GM21515 (cell line): ENCODE data around the gene PAXX.
"Not testable (repeated sequence)": the region's sequence is repeated elsewhere in the genome, so short reads cannot be mapped to it uniquely, and the experiment has no call there.

Experiments used
- ATAC-seq: cut with Tn5 transposase; IDR thresholded peaks from one replicate; pipeline ENCODE4 v1.9.1; 2021; ENCODE audit not compliant: unreplicated experiment

The PAXX gene

DNA sequence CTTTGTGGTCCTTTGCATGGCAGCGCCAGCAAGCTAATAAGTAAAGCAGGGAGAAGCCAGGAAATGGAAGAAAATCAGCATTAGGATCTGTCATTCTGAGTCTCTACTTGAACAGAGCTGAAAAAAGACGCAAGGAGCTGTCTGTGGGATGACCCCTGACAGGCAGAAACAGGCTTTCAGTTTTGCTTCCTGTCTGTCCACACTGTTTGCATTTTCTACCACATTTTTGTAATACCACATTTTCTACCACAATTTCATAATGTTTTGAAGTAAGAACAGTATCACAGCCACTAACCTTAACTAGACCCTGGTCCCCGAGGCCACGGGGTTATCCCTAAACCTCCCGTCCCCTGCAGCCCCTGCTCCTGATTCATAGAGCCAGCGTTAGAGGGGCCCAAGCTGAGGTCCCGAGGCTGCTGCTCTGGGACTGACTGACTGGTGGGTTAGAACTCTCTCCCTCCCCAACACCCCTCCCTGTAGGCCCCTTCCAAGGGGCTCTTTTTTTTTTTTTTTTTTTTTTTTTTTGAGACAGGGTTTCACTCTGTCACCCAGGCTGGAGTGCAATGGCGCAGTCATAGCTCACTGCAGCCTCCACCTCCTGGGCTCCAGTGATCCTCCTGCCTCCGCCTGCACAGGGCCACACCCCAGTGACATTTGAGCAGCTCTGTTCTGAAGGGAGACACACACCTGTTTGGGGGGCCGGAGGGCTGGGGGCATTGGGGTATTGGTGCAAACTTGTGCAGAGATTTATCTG lies 8.1 kb downstream of the PAXX start:
- ATAC-seq = peak; percentile 69

DNA sequence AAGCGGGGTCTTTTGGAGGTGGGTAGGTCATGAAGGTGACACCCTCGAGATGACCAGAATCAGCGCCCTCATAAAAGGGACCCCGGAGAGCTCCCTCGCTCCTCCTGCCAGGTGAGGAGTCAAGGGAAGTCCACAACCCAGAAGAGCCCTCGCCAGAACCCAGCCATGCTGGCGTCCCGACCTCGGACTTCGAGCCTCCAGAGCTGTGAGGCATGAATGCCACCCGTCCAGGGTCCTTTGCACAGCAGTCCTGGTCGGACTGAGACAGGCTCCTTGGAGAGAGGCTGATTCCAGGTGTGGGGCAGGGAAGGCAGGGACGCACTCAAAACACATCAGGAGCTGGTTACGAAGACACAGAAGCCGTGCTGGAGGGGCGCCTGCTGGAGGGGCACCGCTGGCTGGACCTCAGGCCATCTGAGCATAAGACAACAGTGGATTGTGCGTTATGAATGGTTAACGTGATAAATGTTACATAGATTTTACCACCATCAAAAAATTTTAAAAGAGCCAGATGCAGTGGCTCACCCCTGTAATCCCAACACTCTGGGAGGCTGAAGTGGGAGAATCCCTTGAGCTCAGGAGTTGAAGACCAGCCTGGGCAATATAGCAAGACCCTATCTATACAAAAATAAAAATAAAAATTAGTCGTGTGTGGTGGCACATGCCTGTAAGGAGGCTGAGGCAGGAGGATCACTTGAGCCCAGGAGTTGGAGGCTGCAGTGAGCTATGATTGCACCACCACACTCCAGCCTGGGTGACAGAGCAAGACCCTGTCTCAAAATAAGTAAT lies 9.8 kb downstream of the PAXX start:
- no peak for ATAC-seq

DNA sequence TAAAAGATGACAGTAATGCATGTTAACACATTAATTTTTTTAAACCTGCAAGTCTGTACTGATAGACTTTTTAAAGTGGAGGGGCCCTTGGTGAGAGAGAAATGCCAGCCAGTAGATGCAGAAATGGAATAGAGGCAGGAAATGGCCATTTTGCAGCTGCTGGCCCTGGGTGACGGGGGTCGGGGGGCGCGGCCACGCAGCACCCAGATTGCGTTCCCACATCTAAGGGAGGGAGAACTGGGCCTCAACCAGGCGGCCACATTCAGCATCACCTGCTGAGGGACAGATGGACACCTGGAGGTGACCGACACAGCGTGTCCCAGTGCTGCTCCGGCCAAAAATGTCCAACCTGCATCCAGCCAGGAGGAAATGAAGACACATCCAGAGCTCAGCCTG lies 10.4 kb downstream of the PAXX start:
- no peak for ATAC-seq

DNA sequence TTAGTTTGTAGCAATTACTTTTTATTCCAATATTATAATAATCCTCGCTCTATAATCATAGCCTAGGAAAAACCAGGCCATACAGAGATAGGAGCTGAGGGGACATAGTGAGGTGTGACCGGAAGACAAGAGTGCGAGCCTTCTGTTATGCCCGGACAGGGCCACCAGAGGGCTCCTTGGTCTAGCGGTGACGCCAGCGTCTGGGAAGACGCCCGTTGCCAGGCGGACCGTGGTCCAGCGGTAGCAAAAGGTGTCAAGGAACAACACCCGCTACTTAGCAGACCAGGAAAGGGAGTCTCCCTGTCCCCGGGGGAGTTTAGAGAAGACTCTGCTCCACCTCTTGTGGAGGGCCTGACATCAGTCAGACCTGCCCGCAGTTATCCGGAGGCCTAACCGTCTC lies 12.1 kb downstream of the PAXX start:
- ATAC-seq = not testable (repeated sequence)

DNA sequence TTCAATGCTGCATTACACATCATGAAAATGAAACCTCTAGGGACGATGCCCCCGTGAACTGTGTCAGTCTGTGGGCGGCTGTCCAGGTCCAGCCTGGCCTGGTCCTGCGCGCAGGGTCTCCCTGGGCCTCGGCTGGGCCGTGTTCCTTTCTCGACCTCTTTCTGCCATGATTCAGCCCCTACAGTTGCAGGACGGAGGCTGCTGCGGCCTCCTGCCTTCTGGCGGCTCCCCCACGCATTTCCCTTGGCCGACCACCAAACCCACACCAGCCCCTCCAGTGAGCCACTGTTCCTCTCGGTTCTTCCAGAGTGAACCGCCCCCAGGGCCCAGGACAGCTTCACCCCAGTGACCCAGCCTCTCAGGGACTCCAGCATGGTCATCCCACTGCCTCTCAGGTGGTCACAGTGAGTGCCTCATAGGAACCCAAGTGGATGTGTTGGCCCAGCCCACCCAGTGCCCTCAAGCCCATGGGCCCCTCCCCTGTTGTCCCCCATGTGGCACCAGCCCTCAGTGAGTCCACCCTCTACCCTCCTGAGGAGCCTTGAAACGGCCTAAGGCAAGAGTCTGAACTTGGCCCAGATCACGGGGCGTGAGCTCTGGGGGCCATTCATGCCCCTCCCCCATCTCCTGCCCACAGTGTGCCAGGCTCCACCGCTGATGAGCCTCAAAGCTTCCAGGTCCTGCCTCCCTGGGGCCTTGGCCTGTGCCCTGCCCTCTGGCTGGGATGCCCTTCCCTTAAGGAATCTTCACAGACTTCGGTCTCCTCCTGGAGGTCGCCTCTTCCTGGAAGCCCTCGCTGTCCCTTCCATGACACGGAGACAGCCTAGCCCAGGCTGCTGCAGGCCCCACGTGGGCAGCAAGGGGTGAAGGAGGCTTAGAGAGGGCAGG lies 14.1 kb downstream of the PAXX start:
- ATAC-seq = no peak

DNA sequence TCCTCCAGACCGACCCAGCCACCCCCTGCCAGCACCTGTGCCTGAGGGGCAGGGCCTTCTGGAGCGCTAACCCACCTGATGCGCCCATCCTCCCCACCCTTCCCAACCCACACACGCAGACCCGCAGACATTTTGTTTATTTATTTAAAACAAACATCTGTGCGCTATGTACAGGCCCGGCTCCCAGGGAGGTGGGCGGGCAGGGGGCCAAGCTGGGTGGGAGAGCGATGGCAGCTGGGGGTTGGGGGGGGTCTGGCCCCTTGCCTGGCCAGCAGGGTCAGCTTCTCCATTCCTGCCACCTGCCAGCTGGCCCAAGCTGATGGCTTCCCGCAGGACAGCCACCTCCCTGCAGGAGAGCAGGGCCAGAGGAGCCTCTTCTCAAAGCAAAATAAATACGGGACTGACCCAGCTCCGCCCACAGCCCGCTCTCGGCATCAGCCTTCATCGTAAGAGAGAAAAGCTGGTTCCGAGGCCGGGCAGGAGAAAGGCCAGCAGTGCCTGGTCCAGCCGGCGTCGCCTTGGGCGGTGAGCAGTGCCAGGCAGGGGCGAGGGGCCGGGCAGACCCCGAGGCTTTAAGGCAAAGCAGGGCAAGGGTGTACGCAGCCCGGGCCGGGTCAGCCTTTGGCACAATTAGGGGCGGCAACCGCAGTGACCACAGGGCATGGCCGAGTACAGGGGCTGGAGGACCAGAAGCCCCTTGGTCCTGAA lies 15.0 kb downstream of the PAXX start:
- no peak for ATAC-seq

DNA sequence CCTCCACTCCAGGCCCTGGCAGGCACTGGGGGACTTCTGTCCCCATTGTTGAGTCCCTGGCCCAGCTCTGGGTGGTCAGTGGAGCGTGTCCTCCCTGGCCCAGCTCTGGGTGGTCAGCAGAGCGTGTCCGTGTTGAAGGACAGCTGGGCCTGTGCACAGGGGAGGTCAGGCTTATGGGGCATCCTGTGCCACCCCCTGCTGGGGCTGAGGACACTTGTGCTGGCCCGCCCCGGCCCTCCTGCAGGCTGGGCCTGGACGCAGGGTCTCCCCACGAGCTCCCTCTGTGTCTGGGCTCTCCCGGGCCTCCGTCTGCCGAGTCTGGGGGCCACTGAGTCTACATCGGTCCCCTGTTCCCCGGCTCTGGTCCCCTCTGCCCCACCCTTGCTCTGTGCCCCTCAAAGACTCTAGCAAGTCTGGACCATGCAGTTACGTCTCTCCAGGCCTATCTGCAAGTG lies 15.6 kb downstream of the PAXX start:
- ATAC-seq = no peak

DNA sequence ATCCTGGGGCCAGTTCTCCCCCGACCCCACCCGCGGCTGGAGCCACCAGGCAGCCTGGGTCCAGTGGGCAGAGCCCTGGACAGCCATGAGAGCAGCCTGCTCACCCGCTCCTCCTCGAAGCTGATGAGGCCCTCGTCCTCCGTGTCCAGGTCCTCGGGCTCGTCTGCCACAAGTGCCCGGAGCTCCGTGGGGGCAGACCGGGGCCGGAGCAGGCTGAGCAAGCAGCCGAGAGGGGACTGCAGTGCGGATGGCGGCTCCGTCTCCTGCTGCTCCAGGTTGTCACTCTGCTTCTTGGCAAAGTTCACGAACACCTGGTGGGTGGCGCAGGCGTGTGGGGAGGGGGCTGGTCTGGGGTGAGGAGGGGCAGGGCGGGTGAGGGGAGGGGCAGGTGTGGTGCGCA lies 16.1 kb downstream of the PAXX start:
- ATAC-seq = no peak

DNA sequence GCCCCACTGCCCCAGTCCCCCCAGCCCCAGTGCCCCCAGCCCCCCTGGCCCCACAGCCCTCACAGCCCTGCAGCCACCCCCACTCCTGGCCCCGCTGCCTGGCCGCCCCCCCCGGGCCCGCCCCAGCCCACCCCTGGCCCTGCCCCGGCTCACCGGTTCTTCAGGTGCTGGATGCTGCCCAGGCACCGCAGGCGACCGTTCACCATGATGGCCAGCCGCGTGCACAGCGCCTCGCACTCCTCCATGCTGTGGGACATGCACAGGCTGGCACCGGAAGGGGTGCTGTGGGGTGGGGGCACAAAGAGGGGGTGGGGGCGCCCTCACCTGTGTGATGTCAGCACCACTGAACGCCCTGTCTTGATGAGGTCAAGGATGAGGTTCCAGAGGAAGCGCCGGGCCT lies 17.0 kb downstream of the PAXX start:
- no peak for ATAC-seq

DNA sequence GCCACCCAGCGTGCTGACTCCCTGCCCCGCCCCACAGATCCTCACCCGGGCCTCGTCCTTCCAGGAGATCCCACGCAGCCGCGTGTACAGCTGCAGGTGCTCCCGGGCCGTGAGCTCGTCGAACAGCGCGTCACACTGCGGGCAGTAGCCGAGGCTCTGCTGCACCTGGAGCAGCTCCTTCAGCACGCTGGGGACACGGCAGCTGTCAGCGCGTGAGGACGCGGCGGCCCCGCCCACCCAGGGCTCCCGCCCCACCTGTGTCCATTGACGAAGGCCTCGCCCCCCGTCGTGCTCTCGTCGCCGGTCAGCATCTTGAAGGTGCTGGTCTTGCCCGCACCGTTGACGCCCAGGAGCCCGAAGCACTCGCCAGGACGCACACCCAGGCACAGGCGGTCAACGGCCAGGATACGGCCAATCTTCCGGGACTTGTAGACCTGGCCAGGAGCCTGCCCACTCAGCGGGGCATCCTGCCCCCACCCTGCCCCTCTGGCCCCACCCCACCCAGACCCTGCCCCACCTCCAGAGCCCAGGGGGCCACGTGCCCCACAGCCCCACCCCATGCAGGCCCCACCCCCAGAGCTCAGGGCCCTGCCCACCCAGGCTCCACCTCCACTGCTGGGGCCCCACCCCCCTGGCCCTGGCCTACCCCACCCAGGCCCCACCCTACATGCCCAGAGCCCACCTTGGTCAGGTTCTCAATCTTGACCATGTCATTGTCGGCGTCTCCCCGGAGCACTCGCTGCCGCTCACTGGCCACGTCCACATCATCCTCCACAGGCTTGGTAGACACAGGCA lies 17.9 kb downstream of the PAXX start:
- ATAC-seq = no peak

DNA sequence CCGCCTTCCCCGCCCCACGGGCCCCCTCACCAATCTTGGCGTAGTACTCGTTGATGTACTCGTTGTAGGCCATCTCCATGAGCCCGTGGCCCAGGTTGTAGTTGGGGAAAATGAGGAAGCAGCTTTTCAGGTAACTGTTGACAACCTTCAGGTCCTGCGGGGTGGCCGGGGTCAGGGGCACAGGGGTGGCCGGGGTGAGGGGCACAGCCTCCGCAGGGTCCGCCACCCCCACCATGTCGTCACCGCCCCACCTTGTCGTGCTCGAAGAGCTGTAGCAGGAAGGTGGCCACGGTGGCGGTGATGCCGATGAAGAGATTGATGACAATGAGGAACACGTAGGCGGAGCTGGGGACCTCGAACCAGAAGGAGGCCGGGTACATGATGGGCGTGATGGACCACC lies 18.9 kb downstream of the PAXX start:
- ATAC-seq = no peak

DNA sequence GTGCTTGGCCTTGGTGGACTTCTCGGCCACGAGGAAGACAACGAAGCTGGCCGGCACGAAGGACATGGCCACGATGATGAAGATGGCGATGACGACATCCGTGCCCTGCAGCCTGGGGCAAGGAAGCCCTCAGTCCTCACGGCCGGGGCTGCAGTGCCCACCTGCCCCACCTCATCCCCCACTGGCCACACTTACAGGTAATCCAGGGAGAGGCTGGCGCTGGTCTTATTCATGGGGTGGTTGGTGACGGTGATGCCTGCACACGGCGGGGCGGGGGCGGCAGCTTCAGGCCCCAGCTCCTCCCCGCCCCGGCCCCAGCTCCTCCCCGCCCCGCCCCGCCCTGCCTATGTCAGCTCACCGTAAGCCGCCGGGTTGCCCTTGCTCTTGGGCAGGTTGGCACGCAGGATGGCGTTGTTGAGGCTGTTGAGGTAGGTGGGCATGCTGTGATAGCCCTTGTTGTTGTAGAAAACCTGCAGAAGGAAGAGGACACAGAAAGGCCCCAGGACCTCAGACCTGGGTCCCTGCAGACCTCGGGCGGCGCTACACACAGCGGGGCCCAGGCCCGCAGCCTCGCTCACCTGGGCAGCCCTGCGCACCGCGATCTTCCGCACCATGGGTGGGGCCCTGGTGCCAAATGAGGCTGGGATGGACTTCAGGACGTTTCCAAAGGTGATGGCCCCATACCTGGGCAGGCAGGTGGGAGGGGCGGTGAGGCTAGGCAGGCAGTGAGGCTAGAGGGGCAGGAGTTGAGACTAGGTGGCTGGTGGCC lies 19.9 kb downstream of the PAXX start:
- no peak for ATAC-seq

DNA sequence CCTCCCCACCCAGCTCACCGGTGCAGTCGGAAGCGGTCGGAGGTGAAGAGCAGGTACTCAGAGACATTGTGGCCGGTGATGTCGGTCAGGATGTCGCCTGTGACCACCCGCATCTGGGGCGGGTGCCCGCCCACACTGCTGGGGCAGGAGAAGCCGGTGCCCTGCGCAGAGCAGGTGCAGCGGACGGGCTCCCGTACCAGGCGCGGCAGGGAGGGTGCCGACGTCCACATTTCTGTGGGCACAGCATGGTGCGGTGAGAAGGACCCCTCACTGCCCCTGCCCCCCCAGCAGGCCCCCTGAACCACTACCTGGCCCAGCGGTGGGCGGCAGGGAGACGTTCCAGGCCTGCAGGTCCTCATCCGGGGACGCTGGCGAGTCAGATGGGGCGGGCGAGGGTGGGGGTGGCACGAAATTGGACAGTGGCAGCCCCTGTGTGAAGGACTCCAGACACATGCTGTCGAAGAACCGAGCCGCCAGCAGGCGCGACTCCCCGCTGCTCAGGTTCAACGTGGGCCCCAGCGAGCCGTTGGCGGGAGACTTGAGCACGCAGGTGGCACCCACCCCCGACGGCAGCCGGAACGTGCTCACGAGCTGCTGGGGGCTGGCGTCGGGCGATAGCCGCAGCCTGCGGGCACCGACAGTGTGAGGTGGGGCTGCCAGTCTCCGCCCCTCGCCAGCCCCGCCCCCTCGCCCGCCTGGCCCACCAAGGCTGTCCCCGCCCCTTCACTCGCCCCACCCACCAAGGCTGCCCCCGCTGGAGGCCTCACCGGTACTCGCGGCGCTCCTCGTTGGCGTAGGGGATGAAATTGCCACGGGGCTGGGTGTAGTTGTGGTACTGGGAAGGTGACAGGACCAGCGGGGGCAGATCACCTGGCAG lies 20.7 kb downstream of the PAXX start:
- ATAC-seq = no peak

DNA sequence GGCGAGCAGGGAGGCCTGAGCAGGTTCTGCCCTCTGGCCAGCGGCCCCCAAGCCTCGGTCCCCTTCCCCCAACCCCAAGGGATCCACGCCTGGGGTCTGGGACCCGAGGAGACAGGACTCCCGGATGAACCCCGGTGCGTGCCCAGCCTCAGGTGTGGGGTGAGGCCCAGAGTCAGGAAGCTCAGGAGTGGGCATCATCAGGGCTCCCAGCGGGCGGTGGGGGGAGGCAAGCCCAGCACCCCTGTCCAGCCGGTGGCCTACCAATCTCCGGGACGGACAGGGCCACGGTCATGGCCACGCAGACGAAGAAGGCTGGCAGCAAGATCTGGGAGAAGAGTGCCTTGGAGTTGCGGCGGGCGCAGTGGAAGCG lies 21.3 kb downstream of the PAXX start:
- no peak for ATAC-seq

DNA sequence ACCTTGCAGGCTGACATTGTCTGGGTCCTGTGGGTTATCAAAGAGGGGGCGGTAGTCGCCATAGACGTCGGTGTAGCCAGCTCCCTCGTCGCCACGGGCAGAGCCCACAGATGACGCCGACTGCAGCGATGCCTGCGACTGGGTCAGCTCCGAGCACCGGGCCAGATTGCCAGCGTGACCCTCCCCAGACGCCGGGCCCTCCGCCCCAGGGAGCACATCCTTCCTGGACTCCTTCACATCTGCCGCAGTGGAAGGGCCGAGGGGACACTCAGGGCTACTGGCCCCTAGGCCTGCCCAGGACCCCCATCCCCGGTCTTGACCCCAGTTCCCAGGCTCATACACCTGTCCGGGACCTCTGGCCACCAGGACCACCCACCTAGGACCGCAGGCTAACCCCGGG lies 21.9 kb downstream of the PAXX start:
- no peak for ATAC-seq

DNA sequence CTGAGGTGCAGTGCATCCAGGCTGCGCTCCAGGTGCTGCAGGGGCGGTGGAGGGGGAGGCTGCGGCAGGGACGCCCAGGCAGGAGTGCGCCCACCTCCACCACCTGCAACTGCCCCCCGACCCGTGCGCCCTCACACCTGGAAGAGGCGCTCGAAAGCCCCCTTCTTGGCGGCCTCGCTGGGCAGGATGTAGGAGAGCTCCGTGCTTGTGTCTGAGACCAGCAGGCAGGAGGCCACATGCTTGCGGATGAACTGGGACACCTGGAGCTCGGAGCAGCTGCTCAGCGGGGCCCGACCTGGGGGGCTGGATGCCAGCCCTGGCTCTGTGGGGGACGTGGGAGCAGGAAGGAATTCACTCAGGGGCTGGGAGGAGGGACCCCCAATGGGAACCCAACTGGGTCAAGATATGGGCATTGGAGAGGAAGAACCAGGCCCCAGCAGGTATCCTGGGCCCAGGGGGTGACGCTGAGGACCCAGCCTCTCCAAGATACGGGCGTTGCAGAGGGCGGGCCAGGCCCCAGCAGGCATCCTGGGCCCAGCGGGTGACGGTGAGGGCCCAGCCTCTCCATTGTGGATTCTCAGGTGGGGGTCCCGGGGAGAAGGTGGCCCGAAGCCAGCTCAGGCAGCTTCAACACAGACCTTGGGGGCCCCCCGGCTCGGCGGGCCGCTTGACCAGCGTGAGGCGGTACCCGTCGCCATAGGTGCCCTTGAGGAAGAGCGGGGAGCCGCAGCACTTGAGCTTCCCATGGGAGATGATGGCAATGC lies 22.7 kb downstream of the PAXX start:
- no peak for ATAC-seq

DNA sequence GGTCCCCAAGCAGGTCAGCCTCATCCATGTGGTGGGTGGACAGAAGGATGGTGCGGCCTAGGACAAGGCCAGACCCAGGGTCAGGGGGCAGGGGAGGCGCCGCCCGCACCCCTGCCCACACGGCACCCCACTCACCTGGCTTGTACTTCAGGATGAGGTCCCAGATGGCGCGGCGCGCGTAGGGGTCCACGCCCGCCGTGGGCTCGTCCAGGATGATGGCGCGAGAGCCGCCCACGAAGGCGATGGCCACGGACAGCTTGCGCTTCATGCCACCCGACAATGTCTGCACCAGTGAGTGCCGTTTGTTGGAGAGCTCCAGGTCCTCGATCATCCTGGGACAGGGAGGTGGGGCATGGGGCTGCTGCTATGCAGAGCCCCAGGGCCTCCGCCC lies 23.3 kb downstream of the PAXX start:
- ATAC-seq = no peak

DNA sequence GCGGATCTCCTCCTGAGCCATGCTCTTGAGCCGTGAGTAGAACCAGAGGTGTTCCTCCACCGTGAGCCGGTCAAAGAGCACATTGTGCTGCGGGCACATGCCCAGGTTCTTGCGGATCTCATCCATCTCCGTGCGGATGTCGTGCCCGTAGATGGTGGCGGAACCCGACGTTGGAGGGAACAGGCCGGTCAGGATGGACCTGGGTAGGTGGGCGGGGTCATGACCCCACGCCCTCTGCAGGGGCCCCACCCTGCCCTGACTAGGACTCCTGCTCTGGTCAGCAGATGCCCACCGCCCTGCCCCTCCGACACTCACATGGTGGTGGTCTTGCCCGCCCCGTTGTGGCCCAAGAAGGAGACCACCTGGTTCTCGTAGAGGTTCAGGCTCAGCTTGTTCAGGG lies 23.8 kb downstream of the PAXX start:
- ATAC-seq = no peak
